H9 (cell line): ENCODE measurements around the gene PARD6G. TPM values are rescaled to one million over a fixed set of nuclear protein-coding genes. Genes with fewer than 3 reads are reported as not detected.

Experiments used
- DNase-seq: peaks from one replicate; pipeline ENCODE4 v3.0.0-alpha.2; 2017
- H2AFZ ChIP-seq: one replicate; pipeline ENCODE4 v1.6.1; 2013; ENCODE audit warnings: mild to moderate bottlenecking, low read length, control low read depth, moderate library complexity
- H2AK5ac ChIP-seq: 2 replicates; pipeline ENCODE4 v1.6.1; 2013; ENCODE audit warnings: low read length, control low read depth, mixed read lengths; ENCODE audit not compliant: insufficient read length
- H2BK120ac ChIP-seq: one replicate; pipeline ENCODE4 v1.6.1; 2013; ENCODE audit warnings: low read depth, mild to moderate bottlenecking, low read length, control low read depth, inconsistent platforms; ENCODE audit not compliant: poor library complexity, severe bottlenecking
- H2BK12ac ChIP-seq: 2 replicates; pipeline ENCODE4 v1.6.1; 2013; ENCODE audit warnings: low read length, control low read depth, mixed read lengths, low read depth; ENCODE audit not compliant: insufficient read length
- H2BK15ac ChIP-seq: 2 replicates; pipeline ENCODE4 v1.6.1; 2013; ENCODE audit warnings: low read depth, low read length, control low read depth
- H2BK20ac ChIP-seq: one replicate; pipeline ENCODE4 v1.6.1; 2013; ENCODE audit warnings: low read depth, mild to moderate bottlenecking, low read length, control low read depth, inconsistent platforms; ENCODE audit not compliant: poor library complexity, severe bottlenecking
- H2BK5ac ChIP-seq: 2 replicates; pipeline ENCODE4 v1.6.1; 2013; ENCODE audit warnings: low read length, control low read depth, mixed read lengths; ENCODE audit not compliant: insufficient read length
- H3K14ac ChIP-seq: 2 replicates; pipeline ENCODE4 v1.6.1; 2013; ENCODE audit warnings: low read length, control low read depth; ENCODE audit not compliant: insufficient read depth
- H3K18ac ChIP-seq: 2 replicates; pipeline ENCODE4 v1.6.1; 2013; ENCODE audit warnings: low read depth, mild to moderate bottlenecking, mixed read lengths, low read length, control low read depth; ENCODE audit not compliant: insufficient read length
- H3K23ac ChIP-seq: 2 replicates; pipeline ENCODE4 v1.6.1; 2013; ENCODE audit warnings: low read length, control low read depth, mixed read lengths, low read depth; ENCODE audit not compliant: insufficient read length
- H3K23me2 ChIP-seq: 2 replicates; pipeline ENCODE4 v1.6.1; 2013; ENCODE audit warnings: low read depth, mild to moderate bottlenecking, mixed read lengths, low read length, control low read depth; ENCODE audit not compliant: insufficient read length, poor library complexity, severe bottlenecking
- H3K27ac ChIP-seq: 2 replicates; pipeline ENCODE4 v1.5.1; 2013; ENCODE audit warnings: low read length, control low read depth, mixed read lengths, low read depth; ENCODE audit not compliant: insufficient read length
- H3K27me3 ChIP-seq: 2 replicates; pipeline ENCODE4 v1.6.1; 2013; ENCODE audit warnings: low read length, control low read depth, inconsistent platforms; ENCODE audit not compliant: insufficient read depth
- H3K4ac ChIP-seq: 2 replicates; pipeline ENCODE4 v1.6.1; 2013; ENCODE audit warnings: low read depth, mild to moderate bottlenecking, control low read depth, inconsistent platforms, low read length, moderate library complexity
- H3K4me1 ChIP-seq: 2 replicates; pipeline ENCODE4 v1.6.1; 2013; ENCODE audit warnings: low read length, control low read depth, inconsistent platforms; ENCODE audit not compliant: insufficient read depth
- H3K4me2 ChIP-seq: 2 replicates; pipeline ENCODE4 v1.6.1; 2013; ENCODE audit warnings: low read length, control low read depth, mixed read lengths; ENCODE audit not compliant: insufficient read length, insufficient read depth
- H3K56ac ChIP-seq: 2 replicates; pipeline ENCODE4 v1.6.1; 2013; ENCODE audit warnings: low read depth, mild to moderate bottlenecking, mixed read lengths, low read length, control low read depth; ENCODE audit not compliant: insufficient read length
- H3K79me1 ChIP-seq: 2 replicates; pipeline ENCODE4 v1.6.1; 2013; ENCODE audit warnings: low read depth, mild to moderate bottlenecking, moderate library complexity, low read length, control low read depth, inconsistent platforms; ENCODE audit not compliant: insufficient read depth, poor library complexity, severe bottlenecking
- H3K79me2 ChIP-seq: 2 replicates; pipeline ENCODE4 v1.6.1; 2013; ENCODE audit warnings: low read length, control low read depth, inconsistent platforms; ENCODE audit not compliant: insufficient read depth
- H3K9ac ChIP-seq: 2 replicates; pipeline ENCODE4 v1.6.1; 2013; ENCODE audit warnings: low read length, control low read depth, mixed read lengths; ENCODE audit not compliant: insufficient read length; ENCODE audit errors: extremely low read depth
- H3K9me3 ChIP-seq: one replicate; pipeline ENCODE4 v1.6.1; 2013; ENCODE audit warnings: low read depth, low read length, inconsistent platforms; ENCODE audit not compliant: control insufficient read depth
- H3T11ph ChIP-seq: one replicate; pipeline ENCODE4 v1.6.1; 2013; ENCODE audit warnings: mild to moderate bottlenecking, low read length, control low read depth, inconsistent platforms
- H4K20me1 ChIP-seq: one replicate; pipeline ENCODE4 v1.6.1; 2013; ENCODE audit not compliant: control insufficient read depth, insufficient read length, insufficient read depth
- H4K5ac ChIP-seq: 2 replicates; pipeline ENCODE4 v1.6.1; 2013; ENCODE audit warnings: low read depth, mild to moderate bottlenecking, mixed read lengths, low read length, control low read depth; ENCODE audit not compliant: insufficient read length
- H4K8ac ChIP-seq: replicated peaks from 2 replicates; pipeline ENCODE4 v1.6.1; 2013; ENCODE audit warnings: low read length, control low read depth, mixed read lengths, low read depth; ENCODE audit not compliant: insufficient read length
- H4K91ac ChIP-seq: 2 replicates; pipeline ENCODE4 v1.6.1; 2013; ENCODE audit warnings: low read depth, mild to moderate bottlenecking, moderate library complexity, mixed read lengths, low read length, control low read depth; ENCODE audit not compliant: insufficient read length
- H3K27ac Mint-ChIP-seq, 3 experiments: 2 replicates in 2 of 3; 3 replicates in 1 of 3; pipeline ENCODE4 v1.8.0; 2020 to 2021; ENCODE audit warnings: mixed read lengths in 3 of 3, mild to moderate bottlenecking in 1 of 3, moderate library complexity in 1 of 3
- H3K27me3 Mint-ChIP-seq: 2 replicates; pipeline ENCODE4 v1.8.0; 2021; ENCODE audit warnings: low read depth, mild to moderate bottlenecking, moderate library complexity, mixed read lengths
- H3K36me3 Mint-ChIP-seq, 3 experiments: 2 replicates in 2 of 3; 3 replicates in 1 of 3; pipeline ENCODE4 v1.8.0; 2020 to 2021; ENCODE audit warnings: low read depth in 3 of 3, mixed read lengths in 3 of 3; ENCODE audit not compliant: insufficient read depth in 1 of 3
- H3K4me1 Mint-ChIP-seq, 2 experiments: 2 replicates each; pipeline ENCODE4 v1.8.0; 2020; ENCODE audit warnings: mixed read lengths in 2 of 2
- H3K4me3 Mint-ChIP-seq, 2 experiments: 2 replicates in 1 of 2; 3 replicates in 1 of 2; pipeline ENCODE4 v1.8.0; 2020 to 2021; ENCODE audit warnings: mild to moderate bottlenecking in 2 of 2, mixed read lengths in 2 of 2, moderate library complexity in 1 of 2
- H3K9me3 Mint-ChIP-seq, 2 experiments: 2 replicates in 1 of 2; 3 replicates in 1 of 2; pipeline ENCODE4 v1.8.0; 2020; ENCODE audit warnings: mild to moderate bottlenecking in 2 of 2, mixed read lengths in 2 of 2, moderate library complexity in 1 of 2
- WGBS: extraction: QIAGEN DNeasy Blood & Tissue Kit; methylation state at CpG from one replicate; pipeline ENCODE4 v1.1.7; 2013; ENCODE audit warnings: missing lambda C conversion rate, low lambda C conversion rate, mixed read lengths; ENCODE audit not compliant: insufficient read length; ENCODE audit errors: extremely low coverage; 5-methylcytosine and 5-hydroxymethylcytosine counted together
- total RNA-seq: library from RNA; stranded (reverse); gene quantifications from 2 replicates; pipeline ENCODE4 v1.2.1, GENCODE V29; 2021
- TF ChIP-seq, protein P1 (sequence below): fragments of 200-600 bp; sonication (generic); conservative IDR thresholded peaks from 3 replicates; pipeline ENCODE4 v1.8.0; 2021; ENCODE audit warnings: antibody characterized with exemption, mild to moderate bottlenecking

PARD6G gene
- total RNA-seq, 1 experiment from 2014 or later = 11.2 TPM

DNA sequence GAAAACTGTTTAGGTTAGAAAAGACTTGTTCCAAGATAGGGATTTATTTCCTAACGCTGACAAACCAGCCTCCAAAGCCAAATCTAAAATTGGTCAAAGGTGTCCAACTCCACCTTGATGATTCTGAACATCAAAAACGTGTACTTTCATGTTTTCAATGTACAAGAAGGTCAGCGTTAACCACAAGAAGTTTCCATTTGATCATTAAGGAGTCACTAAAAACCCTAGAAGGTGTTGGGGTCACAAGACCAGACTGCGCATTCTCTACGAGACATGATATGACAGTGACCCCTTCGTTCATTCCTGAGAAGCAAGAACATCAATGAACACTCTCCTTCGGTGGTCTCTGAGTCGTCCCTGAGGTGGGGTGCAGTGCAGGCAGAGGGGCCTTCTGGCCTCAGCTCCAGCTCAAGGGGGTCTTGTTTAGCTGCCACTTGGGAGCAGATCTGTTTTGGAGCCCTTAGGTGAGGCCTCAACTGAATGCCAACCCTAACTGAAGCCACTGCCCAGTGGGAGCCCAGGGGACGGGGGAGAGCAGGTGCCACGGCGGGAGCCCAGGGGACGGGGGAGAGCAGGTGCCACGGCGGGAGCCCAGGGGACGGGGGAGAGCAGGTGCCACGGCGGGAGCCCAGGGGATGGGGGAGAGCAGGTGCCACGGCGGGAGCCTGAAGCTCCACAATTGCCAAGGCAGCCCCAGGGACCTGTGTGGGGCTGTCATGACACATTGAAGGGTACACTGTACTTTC, 55.2 kb downstream of the PARD6G start:
- H4K5ac ChIP-seq = no peak overlapping the region
- H3K9me3 ChIP-seq = no peaks in the 10 kb centered on the region
- WGBS = no CpG with 5 or more reads among the region's 19 CpGs
- H3K9ac ChIP-seq = no peak overlapping the region
- H3K23me2 ChIP-seq = no peaks in the 10 kb centered on the region
- no peak overlapping the region for H3K27ac ChIP-seq
- no peak overlapping the region for H3K14ac ChIP-seq
- no peak overlapping the region for H3T11ph ChIP-seq
- Mint-ChIP-seq H3K36me3 (no peaks in the 10 kb centered on the region), H3K27ac (no peak overlapping the region; a peak in 1 of 7 replicates), H3K27me3 (0 out of 2 replicates have a peak, but pooled peaks cover 3% of the 10 kb centered on the region), H3K4me3 (no peak overlapping the region), H3K9me3 (no peaks in the 10 kb centered on the region), H3K4me1 (peaks cover 13 to 17% of the 10 kb centered on the region in 2 experiments)
- H2BK15ac ChIP-seq = no peak overlapping the region
- no peak overlapping the region for H2BK12ac ChIP-seq
- H3K4me2 ChIP-seq = no peak overlapping the region
- no peak overlapping the region for H2BK5ac ChIP-seq
- H3K23ac ChIP-seq = no peak overlapping the region
- H4K20me1 ChIP-seq = no peaks in the 10 kb centered on the region
- H3K79me2 ChIP-seq = no peaks in the 10 kb centered on the region; the same call in 1 of the 2 replicates
- no peak overlapping the region for H4K8ac ChIP-seq
- H3K18ac ChIP-seq = no peak overlapping the region
- TF ChIP-seq, protein P1, sequence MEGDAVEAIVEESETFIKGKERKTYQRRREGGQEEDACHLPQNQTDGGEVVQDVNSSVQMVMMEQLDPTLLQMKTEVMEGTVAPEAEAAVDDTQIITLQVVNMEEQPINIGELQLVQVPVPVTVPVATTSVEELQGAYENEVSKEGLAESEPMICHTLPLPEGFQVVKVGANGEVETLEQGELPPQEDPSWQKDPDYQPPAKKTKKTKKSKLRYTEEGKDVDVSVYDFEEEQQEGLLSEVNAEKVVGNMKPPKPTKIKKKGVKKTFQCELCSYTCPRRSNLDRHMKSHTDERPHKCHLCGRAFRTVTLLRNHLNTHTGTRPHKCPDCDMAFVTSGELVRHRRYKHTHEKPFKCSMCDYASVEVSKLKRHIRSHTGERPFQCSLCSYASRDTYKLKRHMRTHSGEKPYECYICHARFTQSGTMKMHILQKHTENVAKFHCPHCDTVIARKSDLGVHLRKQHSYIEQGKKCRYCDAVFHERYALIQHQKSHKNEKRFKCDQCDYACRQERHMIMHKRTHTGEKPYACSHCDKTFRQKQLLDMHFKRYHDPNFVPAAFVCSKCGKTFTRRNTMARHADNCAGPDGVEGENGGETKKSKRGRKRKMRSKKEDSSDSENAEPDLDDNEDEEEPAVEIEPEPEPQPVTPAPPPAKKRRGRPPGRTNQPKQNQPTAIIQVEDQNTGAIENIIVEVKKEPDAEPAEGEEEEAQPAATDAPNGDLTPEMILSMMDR = no peak
- no peak for DNase-seq
- H4K91ac ChIP-seq = no peak overlapping the region
- H2AK5ac ChIP-seq = no peak overlapping the region
- H3K79me1 ChIP-seq = no peaks in the 10 kb centered on the region
- H3K56ac ChIP-seq = no peak overlapping the region
- H3K4me1 ChIP-seq = peaks cover 2% of the 10 kb centered on the region; the same call in 1 of the 2 replicates
- no peaks in the 10 kb centered on the region for H3K27me3 ChIP-seq
- no peak overlapping the region for H2BK120ac ChIP-seq
- H2BK20ac ChIP-seq = no peak overlapping the region
- no peak overlapping the region for H3K4ac ChIP-seq
- H2AFZ ChIP-seq = no peak overlapping the region
